Measurements from ENCODE around the gene GANC. TPM values are rescaled to one million over a fixed set of nuclear protein-coding genes. Genes with fewer than 3 reads are reported as not detected.
A peak's percentile ranks its signal among the peaks of the same experiment; 100 is the strongest.
"Not testable (repeated sequence)": the region's sequence is repeated elsewhere in the genome, so short reads cannot be mapped to it uniquely, and the experiment has no call there.

The GANC gene
- 2.1 and 7.4 TPM in 2 replicates for total RNA-seq (2014; rRNA removed; shearing (Covaris generic); ENCODE audit: low replicate concordance)

- Histone ChIP-seq H3K9me3 (no peaks in the 10 kb centered on the region), H3K27me3 (no peaks in the 10 kb centered on the region), H3K36me3 (peaks cover 18% of the 10 kb centered on the region), H3K4me3 (peak within 1 kb of the TSS; percentile 99)
- DNase-seq: peak; percentile 97
Observed at GRCh38 chr15:42272939-42273899, at the start of gene GANC, which contains the start of gene TMEM87A. TSS of gene GANC (plus strand) at chr15:42273201. CDS start at chr15:42274482, 1,281 bp downstream. TSS of gene TMEM87A (minus strand) at chr15:42273433. CDS start at chr15:42273398, 35 bp downstream.

- Histone ChIP-seq H3K36me3 (peaks cover 67% of the 10 kb centered on the region), H3K27me3 (no peaks in the 10 kb centered on the region), H3K4me3 (no peak overlapping the region), H3K9me3 (no peaks in the 10 kb centered on the region)
- no peak for DNase-seq
Observed at GRCh38 chr15:42226648-42227047, 46.4 kb upstream of the GANC start.

- Histone ChIP-seq H3K4me3 (no peak overlapping the region), H3K27me3 (no peaks in the 10 kb centered on the region), H3K36me3 (peaks cover 71% of the 10 kb centered on the region), H3K9me3 (no peaks in the 10 kb centered on the region)
- no peak for DNase-seq
Observed at GRCh38 chr15:42228036-42228435, 45.0 kb upstream of the GANC start.

GRCh38 chr15:42228981-42229380, 44.0 kb upstream of the GANC start:
- not testable (repeated sequence) for H3K9me3 ChIP-seq, H3K4me3 ChIP-seq, H3K27me3 ChIP-seq, DNase-seq
- peaks cover 76% of the 10 kb centered on the region for H3K36me3 ChIP-seq

- Histone ChIP-seq H3K9me3 (no peaks in the 10 kb centered on the region), H3K4me3 (no peak overlapping the region), H3K36me3 (peaks cover 74% of the 10 kb centered on the region), H3K27me3 (no peaks in the 10 kb centered on the region)
- DNase-seq: no peak
Observed at GRCh38 chr15:42231088-42231487, 41.9 kb upstream of the GANC start.

GRCh38 chr15:42232606-42233005, 40.4 kb upstream of the GANC start:
- Histone ChIP-seq H3K9me3 (no peaks in the 10 kb centered on the region), H3K36me3 (peaks cover 67% of the 10 kb centered on the region), H3K27me3 (no peaks in the 10 kb centered on the region), H3K4me3 (no peak overlapping the region)
- no peak for DNase-seq

GRCh38 chr15:42233107-42233506, 39.9 kb upstream of the GANC start:
- H3K36me3 ChIP-seq: peaks cover 64% of the 10 kb centered on the region
- DNase-seq: no peak
- no peaks in the 10 kb centered on the region for H3K9me3 ChIP-seq
- H3K4me3 ChIP-seq: no peak overlapping the region
- no peaks in the 10 kb centered on the region for H3K27me3 ChIP-seq

GRCh38 chr15:42239528-42240182, 33.3 kb upstream of the GANC start:
- no peaks in the 10 kb centered on the region for H3K9me3 ChIP-seq
- no peak overlapping the region for H3K4me3 ChIP-seq
- no peaks in the 10 kb centered on the region for H3K27me3 ChIP-seq
- H3K36me3 ChIP-seq: peaks cover 34% of the 10 kb centered on the region
- no peak for DNase-seq

GRCh38 chr15:42240823-42241222, 32.2 kb upstream of the GANC start:
- Histone ChIP-seq H3K27me3 (no peaks in the 10 kb centered on the region), H3K4me3 (no peak overlapping the region), H3K36me3 (peaks cover 29% of the 10 kb centered on the region), H3K9me3 (no peaks in the 10 kb centered on the region)
- DNase-seq: no peak

GRCh38 chr15:42253300-42253699, 19.7 kb upstream of the GANC start:
- H3K27me3 ChIP-seq: no peaks in the 10 kb centered on the region
- H3K4me3 ChIP-seq: no peak overlapping the region
- peaks cover 15% of the 10 kb centered on the region for H3K9me3 ChIP-seq
- no peak for DNase-seq
- peaks cover 62% of the 10 kb centered on the region for H3K36me3 ChIP-seq

- peaks cover 87% of the 10 kb centered on the region for H3K36me3 ChIP-seq
- DNase-seq: no peak
- no peaks in the 10 kb centered on the region for H3K9me3 ChIP-seq
- no peaks in the 10 kb centered on the region for H3K27me3 ChIP-seq
- no peak overlapping the region for H3K4me3 ChIP-seq
Observed at GRCh38 chr15:42264795-42265194, 8.2 kb upstream of the GANC start.

- no peaks in the 10 kb centered on the region for H3K9me3 ChIP-seq
- H3K4me3 ChIP-seq: no peak overlapping the region
- no peaks in the 10 kb centered on the region for H3K27me3 ChIP-seq
- peaks cover 74% of the 10 kb centered on the region for H3K36me3 ChIP-seq
- no peak for DNase-seq
Observed at GRCh38 chr15:42267286-42267685, 5.7 kb upstream of the GANC start.

- DNase-seq: no peak
- H3K36me3 ChIP-seq: peaks cover 44% of the 10 kb centered on the region
- H3K27me3 ChIP-seq: no peaks in the 10 kb centered on the region
Observed at GRCh38 chr15:42270551-42270950, 2.5 kb upstream of the GANC start.

GRCh38 chr15:42270996-42271395, 2.0 kb upstream of the GANC start:
- peak overlapping the region; percentile 99; the same call in 1 of the 2 replicates for H3K4me3 ChIP-seq
- no peaks in the 10 kb centered on the region for H3K9me3 ChIP-seq
- peaks cover 40% of the 10 kb centered on the region for H3K36me3 ChIP-seq
- DNase-seq: no peak
- H3K27me3 ChIP-seq: no peaks in the 10 kb centered on the region

More at GRCh38 chr15:42270551-42270950, 2.5 kb upstream of the GANC start:
- Histone ChIP-seq H3K4me3 (no peak overlapping the region; the same call in 1 of the 2 replicates), H3K9me3 (no peaks in the 10 kb centered on the region)

- Histone ChIP-seq H3K9me3 (no peaks in the 10 kb centered on the region), H3K27me3 (no peaks in the 10 kb centered on the region), H3K4me3 (peak overlapping the region; percentile 99), H3K36me3 (peaks cover 11% of the 10 kb centered on the region)
- DNase-seq: peak; percentile 51
Observed at GRCh38 chr15:42273900-42274701, 1.1 kb downstream of the GANC start.

- no peak for DNase-seq
- H3K27me3 ChIP-seq: no peaks in the 10 kb centered on the region
- H3K36me3 ChIP-seq: peaks cover 11% of the 10 kb centered on the region
- no peaks in the 10 kb centered on the region for H3K9me3 ChIP-seq
- H3K4me3 ChIP-seq: peak overlapping the region; percentile 99
Observed at GRCh38 chr15:42274702-42274989, 1.6 kb downstream of the GANC start.
